Measurements from ENCODE around the gene INSYN2A.

GRCh38 chr10:127195571-127196281 is 665 bp downstream of the INSYN2A start:
- no peak for TF ChIP-seq YY1 (IDR thresholded peaks at IDR 0.05; ENCODE audit: borderline replicate concordance in 1 of 3, control insufficient read depth in 1 of 3, extremely low read depth in 1 of 3, insufficient read depth in 3 of 3, insufficient read length in 1 of 3, insufficient replicate concordance in 2 of 3, low read depth in 1 of 3, low read length in 2 of 3)
- TF ChIP-seq USF2 (CRISPR knock-in tag; IDR thresholded peaks at IDR 0.05) = no peak
- TF ChIP-seq IRF1 (CRISPR knock-in tag; IDR thresholded peaks at IDR 0.05; ENCODE audit: borderline replicate concordance) = no peak
- no peak for TF ChIP-seq JUN (IDR thresholded peaks at IDR 0.05; ENCODE audit: borderline replicate concordance, low read depth, low read length)
- TF ChIP-seq JUN (CRISPR knock-in tag; IDR thresholded peaks at IDR 0.05; ENCODE audit: borderline replicate concordance) = no peak
- no peak for TF ChIP-seq KAT7 (CRISPR knock-in tag; IDR thresholded peaks at IDR 0.05; ENCODE audit: borderline replicate concordance)
- TF ChIP-seq NR3C1 (CRISPR knock-in tag; IDR thresholded peaks at IDR 0.05) = no peak
- no peak for TF ChIP-seq EGR1 (conservative IDR thresholded peaks at IDR 0.05)
- no peak for TF ChIP-seq ZNF184 (CRISPR knock-in tag; IDR thresholded peaks at IDR 0.05)
- no peak for TF ChIP-seq TAF1 (IDR thresholded peaks at IDR 0.05; ENCODE audit: control insufficient read depth, extremely low read depth, insufficient read depth, low read length, severe bottlenecking)
- TF ChIP-seq SP2 (IDR thresholded peaks at IDR 0.05; ENCODE audit: extremely low read depth, low read depth, low read length, poor library complexity, severe bottlenecking) = no peak
- TF ChIP-seq TCF3 (CRISPR knock-in tag; IDR thresholded peaks at IDR 0.05) = no peak
